GM10266 (cell line): ENCODE measurements around the gene INPP4B.

Source experiments
- DNase-seq: peaks from one replicate; pipeline ENCODE4 v3.0.0; 2012; ENCODE audit errors: extremely low spot score
- TF ChIP-seq, protein P1 (sequence below): IDR thresholded peaks from 2 replicates; pipeline ENCODE4 v1.5.1; 2012; ENCODE audit warnings: mild to moderate bottlenecking, low read depth; ENCODE audit not compliant: control insufficient read depth, insufficient read depth; ENCODE audit errors: missing control alignments

Gene INPP4B

DNA sequence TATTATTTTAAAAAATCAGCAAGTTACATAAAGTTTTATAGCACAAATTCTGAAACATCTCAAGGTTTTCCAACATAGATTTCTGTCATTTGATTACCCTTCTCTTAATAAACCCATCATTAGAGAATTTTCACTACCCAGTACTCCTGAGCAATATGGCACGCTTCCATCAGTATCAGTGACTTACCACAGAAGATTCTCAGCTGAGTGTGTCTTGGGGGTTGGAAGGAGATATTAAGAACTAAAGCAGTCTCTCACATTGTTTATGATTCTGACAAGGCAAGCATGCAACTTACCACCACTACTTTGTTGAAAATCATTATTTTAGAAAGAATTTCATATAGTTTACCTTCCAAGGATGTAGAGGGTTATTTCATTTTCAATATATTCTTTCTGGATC lies 67.7 kb downstream of the INPP4B start:
- no peak for DNase-seq
- TF ChIP-seq, protein P1, sequence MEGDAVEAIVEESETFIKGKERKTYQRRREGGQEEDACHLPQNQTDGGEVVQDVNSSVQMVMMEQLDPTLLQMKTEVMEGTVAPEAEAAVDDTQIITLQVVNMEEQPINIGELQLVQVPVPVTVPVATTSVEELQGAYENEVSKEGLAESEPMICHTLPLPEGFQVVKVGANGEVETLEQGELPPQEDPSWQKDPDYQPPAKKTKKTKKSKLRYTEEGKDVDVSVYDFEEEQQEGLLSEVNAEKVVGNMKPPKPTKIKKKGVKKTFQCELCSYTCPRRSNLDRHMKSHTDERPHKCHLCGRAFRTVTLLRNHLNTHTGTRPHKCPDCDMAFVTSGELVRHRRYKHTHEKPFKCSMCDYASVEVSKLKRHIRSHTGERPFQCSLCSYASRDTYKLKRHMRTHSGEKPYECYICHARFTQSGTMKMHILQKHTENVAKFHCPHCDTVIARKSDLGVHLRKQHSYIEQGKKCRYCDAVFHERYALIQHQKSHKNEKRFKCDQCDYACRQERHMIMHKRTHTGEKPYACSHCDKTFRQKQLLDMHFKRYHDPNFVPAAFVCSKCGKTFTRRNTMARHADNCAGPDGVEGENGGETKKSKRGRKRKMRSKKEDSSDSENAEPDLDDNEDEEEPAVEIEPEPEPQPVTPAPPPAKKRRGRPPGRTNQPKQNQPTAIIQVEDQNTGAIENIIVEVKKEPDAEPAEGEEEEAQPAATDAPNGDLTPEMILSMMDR, result no peak

DNA sequence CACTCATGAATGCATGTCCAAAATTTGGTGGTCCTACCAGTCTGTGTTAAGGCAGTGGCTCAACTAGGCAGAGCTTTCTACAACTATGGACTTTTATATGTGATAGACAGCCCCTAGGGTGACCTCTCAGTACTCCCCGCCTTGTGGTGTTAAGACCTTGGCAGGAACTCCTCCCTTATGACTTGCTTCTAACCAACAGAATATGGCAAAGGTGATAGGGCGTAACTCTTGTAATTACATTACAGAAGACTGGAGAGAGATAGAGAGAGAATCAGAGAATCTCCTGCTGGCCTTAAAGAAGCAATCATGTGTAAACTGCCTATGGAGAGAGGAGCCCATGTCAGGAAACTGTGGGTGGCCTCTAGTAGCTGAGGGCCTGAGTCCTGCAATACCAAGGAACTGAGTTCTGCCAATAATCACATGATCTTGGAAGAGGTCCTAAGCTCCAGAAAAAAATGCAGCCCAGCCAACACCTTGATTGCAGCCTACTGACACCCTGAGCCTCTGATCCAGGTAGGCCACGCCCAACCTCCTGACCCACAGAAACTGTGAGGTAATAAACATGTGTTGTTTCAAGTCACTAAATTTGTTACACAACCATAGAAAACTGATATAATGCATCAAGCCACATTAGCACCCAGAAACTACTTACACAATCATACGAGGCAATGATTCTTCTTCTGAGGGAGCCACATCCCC lies 68.9 kb downstream of the INPP4B start:
- DNase-seq, result no peak
- TF ChIP-seq, protein P1, result no peak

DNA sequence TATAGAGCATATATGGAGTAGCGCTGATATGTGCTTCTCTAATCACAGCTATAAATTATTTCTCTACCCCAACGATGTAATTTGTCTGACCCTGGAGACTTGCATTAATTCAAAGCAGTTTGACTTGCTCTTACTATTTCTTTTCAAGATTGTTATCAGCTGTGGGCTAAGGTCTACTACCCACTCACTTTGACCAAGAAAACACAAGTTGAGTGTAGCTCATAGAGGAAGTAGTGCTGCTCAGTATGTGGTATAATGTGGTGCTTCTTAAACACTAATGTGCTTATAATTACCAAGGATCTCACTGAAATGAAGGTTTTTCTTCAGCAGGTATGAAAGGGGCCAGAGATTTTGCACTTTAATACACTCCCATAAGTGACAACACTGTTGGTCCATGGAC lies 70.1 kb downstream of the INPP4B start:
- TF ChIP-seq, protein P1, result no peak
- no peak for DNase-seq

DNA sequence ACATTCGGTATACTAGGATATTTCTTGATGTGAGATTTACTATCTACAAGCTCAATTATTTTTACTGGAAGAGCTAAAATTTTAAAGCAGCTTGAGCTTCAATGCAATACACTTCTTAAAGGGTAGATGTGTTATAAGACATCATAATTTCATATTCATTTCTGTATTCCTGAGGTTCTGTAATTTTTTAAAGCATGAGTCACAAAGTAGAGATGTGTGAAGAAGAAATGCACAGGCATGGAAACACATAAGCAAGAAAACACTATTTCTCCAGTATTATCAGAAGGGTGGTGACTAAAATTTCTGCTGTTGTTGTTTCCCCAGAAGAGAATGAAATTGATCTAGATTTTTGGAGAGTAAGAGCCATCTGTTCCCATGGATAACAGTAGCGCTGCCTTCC lies 72.6 kb downstream of the INPP4B start:
- TF ChIP-seq, protein P1, result no peak
- no peak for DNase-seq

DNA sequence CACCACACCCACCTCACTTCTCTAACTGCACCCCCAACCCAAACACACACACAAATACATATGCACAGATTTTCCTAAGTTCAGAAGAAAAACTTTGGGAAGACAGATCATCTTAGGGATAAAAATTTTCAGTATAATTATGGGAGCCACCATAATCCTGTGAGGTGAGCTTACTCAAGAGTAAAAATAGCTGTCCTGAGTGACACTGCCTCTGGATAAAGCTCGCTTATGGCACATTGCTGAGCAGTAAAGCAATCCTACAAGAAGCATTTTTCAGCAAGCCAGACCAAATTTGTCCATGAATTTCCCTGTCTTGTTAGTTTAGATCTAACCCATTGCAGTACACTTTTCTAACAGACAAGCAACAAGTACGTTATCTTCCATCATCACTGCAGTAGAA lies 83.8 kb downstream of the INPP4B start:
- TF ChIP-seq, protein P1, result no peak
- no peak for DNase-seq

DNA sequence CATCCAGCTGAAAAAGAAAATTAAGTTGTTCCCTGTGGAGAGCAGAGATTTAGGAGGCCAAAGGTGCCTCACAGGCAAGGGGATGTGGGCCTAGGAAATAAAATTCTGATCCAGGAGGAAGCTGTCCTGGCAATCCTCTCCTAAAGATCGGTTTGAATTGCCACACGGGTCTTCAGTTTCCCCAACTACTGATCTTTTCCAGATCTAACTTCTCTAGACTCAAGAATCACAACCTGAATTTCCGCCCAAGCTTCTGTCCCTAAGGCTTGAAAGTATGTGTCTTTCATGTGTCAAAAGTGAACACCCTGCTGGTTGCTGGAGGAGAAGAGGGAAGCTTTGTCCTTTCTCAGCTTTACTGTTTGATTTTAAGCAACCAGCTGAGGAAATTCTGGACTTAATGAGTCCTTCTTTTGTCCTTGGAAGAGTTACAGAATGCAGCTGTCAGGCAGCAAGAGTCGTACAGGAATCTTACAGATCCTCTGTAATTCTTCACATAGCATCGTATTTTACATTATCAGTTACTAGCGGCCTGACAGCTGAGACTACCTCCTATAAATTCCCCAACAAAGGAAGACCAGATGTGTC lies 93.8 kb downstream of the INPP4B start:
- TF ChIP-seq, protein P1, result no peak
- no peak for DNase-seq

DNA sequence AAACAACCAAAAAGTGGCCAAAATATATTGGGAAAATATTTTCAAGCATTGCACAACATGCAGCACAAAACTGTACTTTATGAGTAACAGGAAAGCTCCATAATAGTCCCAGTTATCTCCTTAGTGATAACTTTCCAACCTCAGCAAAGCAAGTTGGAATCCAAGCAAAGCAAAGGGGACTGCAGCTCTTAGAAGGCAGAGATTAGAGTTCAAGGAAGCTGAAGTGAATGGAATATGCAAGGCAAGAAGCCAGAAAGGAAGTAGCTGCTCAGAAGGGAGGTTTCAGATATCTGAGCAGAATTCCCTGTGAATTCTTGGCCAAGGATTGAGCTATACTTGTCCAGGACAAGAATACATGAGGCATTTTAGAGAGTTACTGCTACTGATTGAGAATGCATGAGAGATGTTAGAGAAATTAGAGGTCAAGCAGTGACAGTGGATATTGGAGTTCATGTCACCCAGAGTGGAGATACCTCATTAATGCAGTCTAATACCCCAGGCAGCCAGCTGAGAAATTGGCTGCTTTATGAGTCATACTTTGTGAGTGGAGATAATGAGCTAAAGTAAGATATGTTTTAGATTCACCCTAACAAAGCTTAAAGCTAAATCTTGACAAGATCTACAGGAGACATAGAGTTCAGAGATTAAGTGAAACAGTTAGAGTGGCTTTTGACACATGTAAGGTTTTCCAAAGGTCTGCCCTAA lies 102.8 kb downstream of the INPP4B start:
- no peak for DNase-seq
- TF ChIP-seq, protein P1, result no peak
